Measurements from ENCODE around the gene CYYR1. TPM values are rescaled to one million over a fixed set of nuclear protein-coding genes. Genes with fewer than 3 reads are reported as not detected.

The CYYR1 gene
- total RNA-seq (ENCODE audit: unreplicated experiment) = 88.6 TPM
- long read RNA-seq, transcript CYYR1-201 (4 exons, 3,101 nt) = major isoform, 59 of 104 reads
- long read RNA-seq, partial matches to known transcripts = 3 of 104 reads
- long read RNA-seq, other reads (novel, unspliced or antisense) = 41 of 104 reads

DNA sequence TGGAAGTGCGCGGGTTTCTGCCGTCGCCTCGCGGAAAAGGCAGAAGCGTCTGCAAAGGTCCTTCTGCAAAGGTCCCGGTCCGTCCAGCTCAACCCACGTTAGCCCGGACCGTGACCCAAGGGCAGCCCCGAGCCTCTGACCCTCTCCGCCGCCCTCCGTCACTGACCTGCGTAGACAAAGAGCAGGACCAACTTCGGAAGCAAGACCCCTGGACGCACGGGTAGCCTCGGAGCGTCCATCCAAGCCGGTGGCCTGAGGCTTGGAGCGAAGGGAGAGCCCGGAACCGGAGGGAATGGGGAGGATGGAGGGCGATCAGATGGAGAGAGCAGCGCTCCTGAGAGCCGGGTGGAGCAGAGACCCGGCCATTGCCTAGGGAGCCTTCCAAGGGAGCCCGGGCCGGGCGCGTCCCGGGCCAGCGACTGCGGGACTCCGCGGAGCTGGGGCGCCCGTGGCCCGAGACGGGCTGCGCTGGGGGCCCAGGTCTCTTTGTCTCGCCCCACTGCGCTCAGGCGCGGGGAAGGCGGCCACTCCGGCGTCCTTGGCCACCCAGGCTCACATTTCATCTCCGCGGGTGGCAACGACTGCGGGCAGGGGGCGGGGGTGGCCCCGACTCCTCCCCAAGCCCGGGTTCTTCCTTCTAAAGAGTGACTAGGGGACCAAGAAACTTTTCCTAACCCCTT, at the start of gene CYYR1:
TSS of gene CYYR1 (minus strand) at position 585 of the 680 bp plus-strand sequence. CDS start at position 239, 346 bp downstream.
- Mint-ChIP-seq H3K27me3 (ENCODE audit: unreplicated experiment) (peaks cover 3% of the 10 kb centered on the region), H3K9me3 (ENCODE audit: unreplicated experiment) (peaks cover 6% of the 10 kb centered on the region), H3K4me1 (ENCODE audit: unreplicated experiment) (peaks cover 32% of the 10 kb centered on the region), H3K36me3 (ENCODE audit: low read depth, unreplicated experiment) (peaks cover 21% of the 10 kb centered on the region), H3K4me3 (ENCODE audit: unreplicated experiment) (peak within 1 kb of the TSS; percentile 98), H3K27ac (ENCODE audit: unreplicated experiment) (peak within 1 kb of the TSS; percentile 88)
- TF ChIP-seq, protein P1, sequence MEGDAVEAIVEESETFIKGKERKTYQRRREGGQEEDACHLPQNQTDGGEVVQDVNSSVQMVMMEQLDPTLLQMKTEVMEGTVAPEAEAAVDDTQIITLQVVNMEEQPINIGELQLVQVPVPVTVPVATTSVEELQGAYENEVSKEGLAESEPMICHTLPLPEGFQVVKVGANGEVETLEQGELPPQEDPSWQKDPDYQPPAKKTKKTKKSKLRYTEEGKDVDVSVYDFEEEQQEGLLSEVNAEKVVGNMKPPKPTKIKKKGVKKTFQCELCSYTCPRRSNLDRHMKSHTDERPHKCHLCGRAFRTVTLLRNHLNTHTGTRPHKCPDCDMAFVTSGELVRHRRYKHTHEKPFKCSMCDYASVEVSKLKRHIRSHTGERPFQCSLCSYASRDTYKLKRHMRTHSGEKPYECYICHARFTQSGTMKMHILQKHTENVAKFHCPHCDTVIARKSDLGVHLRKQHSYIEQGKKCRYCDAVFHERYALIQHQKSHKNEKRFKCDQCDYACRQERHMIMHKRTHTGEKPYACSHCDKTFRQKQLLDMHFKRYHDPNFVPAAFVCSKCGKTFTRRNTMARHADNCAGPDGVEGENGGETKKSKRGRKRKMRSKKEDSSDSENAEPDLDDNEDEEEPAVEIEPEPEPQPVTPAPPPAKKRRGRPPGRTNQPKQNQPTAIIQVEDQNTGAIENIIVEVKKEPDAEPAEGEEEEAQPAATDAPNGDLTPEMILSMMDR (IDR thresholded peaks at IDR 0.05; ENCODE audit: unreplicated experiment) = no peak
- peak; percentile 55 for DNase-seq (ENCODE audit: low spot score)

DNA sequence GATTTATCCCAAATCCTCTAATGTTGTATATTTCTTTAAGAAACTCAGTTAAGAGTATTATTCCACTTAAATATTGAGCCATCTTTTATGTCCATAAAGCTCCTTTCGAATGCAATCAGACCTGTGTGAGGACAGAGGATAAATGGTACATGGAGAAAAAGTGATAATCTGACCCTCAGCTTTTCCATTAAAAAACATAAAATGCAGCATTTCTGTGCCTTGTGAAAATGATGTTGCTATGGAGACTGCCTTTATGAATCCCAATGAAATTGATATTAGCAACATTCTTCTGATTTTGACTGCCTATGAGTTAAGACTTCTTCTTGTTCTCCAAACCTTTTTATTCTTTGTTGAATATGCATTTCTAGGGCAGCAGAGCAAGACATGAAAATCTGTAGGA, 44.1 kb upstream of the CYYR1 start:
- DNase-seq (ENCODE audit: low spot score) = no peak
- TF ChIP-seq, protein P1 (IDR thresholded peaks at IDR 0.05; ENCODE audit: unreplicated experiment) = no peak
- Mint-ChIP-seq H3K4me1 (ENCODE audit: unreplicated experiment) (peaks cover 3% of the 10 kb centered on the region), H3K27ac (ENCODE audit: unreplicated experiment) (no peak overlapping the region), H3K27me3 (ENCODE audit: unreplicated experiment) (peaks cover 4% of the 10 kb centered on the region), H3K36me3 (ENCODE audit: low read depth, unreplicated experiment) (no peaks in the 10 kb centered on the region), H3K4me3 (ENCODE audit: unreplicated experiment) (no peak overlapping the region), H3K9me3 (ENCODE audit: unreplicated experiment) (no peaks in the 10 kb centered on the region)

DNA sequence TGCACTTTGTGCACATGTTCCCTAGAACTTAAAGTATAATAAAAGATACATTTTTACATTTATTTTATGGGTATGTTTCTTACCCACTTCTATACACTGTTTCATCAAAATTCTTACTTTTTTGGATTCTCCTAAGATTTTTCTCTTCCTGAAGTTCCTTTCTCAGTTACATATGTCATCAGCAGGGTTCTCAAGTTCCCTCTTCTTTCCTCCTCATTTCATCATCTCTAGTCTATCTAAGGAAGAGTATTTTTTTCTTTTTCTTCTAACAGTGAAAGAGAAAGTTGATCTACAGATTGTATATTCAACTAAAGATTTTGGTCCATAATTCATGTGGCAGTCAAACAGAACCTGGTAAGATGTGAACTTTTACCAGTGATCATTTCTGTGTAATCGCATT, 41.2 kb upstream of the CYYR1 start:
- TF ChIP-seq, protein P1 (IDR thresholded peaks at IDR 0.05; ENCODE audit: unreplicated experiment) = no peak
- Mint-ChIP-seq H3K4me1 (ENCODE audit: unreplicated experiment) (peaks cover 3% of the 10 kb centered on the region), H3K36me3 (ENCODE audit: low read depth, unreplicated experiment) (no peaks in the 10 kb centered on the region), H3K9me3 (ENCODE audit: unreplicated experiment) (peaks cover 5% of the 10 kb centered on the region), H3K27ac (ENCODE audit: unreplicated experiment) (no peak overlapping the region), H3K27me3 (ENCODE audit: unreplicated experiment) (peaks cover 2% of the 10 kb centered on the region), H3K4me3 (ENCODE audit: unreplicated experiment) (no peak overlapping the region)
- no peak for DNase-seq (ENCODE audit: low spot score)

DNA sequence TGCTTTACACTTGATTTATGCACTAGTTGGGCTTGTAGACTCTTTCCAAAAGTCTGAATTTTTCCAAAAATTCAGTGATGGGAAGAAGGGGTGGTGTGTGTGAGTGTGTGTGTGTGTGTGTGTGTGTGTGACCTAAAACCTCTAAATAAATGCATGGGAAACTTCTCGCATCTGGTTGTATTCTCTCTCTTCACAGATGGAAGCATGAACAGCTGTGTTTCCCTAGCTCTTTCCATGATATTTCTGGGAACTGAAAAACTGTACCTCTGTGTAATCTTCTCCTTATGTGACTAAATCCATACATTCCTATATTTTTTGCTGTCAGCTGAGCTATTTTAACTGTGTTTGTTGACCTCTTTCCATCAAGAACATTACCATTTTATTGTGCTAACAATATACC, 26.2 kb upstream of the CYYR1 start:
- TF ChIP-seq, protein P1 (IDR thresholded peaks at IDR 0.05; ENCODE audit: unreplicated experiment) = no peak

DNA sequence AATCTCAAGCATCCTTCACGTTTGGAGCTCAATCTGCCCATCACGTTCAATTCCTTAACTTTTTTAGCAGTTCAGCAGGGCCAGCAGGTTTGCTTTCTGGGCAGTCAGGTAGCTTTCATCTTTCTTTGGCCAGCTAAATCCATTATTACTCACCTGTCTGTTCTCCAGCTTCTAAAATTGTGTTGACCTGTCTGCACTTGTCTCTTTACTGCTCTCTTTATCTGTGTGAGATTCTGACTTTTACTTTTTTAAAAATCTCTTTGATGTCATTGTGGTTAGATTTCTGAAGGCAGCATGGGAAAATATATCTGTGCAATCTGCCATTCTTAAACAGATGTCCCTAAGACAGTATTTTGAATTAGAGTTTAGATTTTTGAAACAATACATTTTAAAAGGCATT, 24.9 kb upstream of the CYYR1 start:
- TF ChIP-seq, protein P1 (IDR thresholded peaks at IDR 0.05; ENCODE audit: unreplicated experiment) = no peak
- H3K4me1 Mint-ChIP-seq (ENCODE audit: unreplicated experiment) = no peaks in the 10 kb centered on the region

More for the DNA sequence above, 26.2 kb upstream of the CYYR1 start:
- DNase-seq (ENCODE audit: low spot score) = no peak
- Mint-ChIP-seq H3K9me3 (ENCODE audit: unreplicated experiment) (no peaks in the 10 kb centered on the region), H3K27ac (ENCODE audit: unreplicated experiment) (no peak overlapping the region), H3K27me3 (ENCODE audit: unreplicated experiment) (peaks cover 2% of the 10 kb centered on the region), H3K4me3 (ENCODE audit: unreplicated experiment) (no peak overlapping the region), H3K36me3 (ENCODE audit: low read depth, unreplicated experiment) (no peaks in the 10 kb centered on the region), H3K4me1 (ENCODE audit: unreplicated experiment) (no peaks in the 10 kb centered on the region)

More for the DNA sequence above, 24.9 kb upstream of the CYYR1 start:
- Mint-ChIP-seq H3K9me3 (ENCODE audit: unreplicated experiment) (no peaks in the 10 kb centered on the region), H3K27me3 (ENCODE audit: unreplicated experiment) (no peaks in the 10 kb centered on the region), H3K36me3 (ENCODE audit: low read depth, unreplicated experiment) (no peaks in the 10 kb centered on the region), H3K4me3 (ENCODE audit: unreplicated experiment) (no peak overlapping the region), H3K27ac (ENCODE audit: unreplicated experiment) (no peak overlapping the region)
- no peak for DNase-seq (ENCODE audit: low spot score)

All from endothelial cell (in vitro differentiated cells).